Measurements from ENCODE around the gene RAB33A.

DNA sequence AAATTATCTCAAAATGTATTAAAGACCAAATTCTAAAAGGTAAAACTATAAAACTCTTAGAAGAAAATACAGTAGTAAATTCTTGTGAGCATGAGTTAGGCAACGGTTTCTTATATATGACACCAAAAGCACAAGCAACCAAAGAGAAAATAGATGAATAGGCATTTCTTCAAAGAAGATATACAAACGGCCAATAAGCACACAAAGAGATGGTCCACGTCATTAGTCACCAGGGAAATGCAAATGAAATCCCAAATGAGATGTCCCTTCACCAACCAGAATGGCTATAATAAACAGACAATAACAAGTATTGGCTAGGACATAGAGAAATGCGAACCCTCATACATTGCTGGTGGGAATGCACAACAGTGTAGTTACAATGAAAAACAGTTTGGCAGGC, 44.6 kb downstream of the RAB33A start:
- TF ChIP-seq FOXA1 (IDR thresholded peaks at IDR 0.05) (no peak), BHLHE40 (IDR thresholded peaks at IDR 0.05; ENCODE audit: borderline replicate concordance) (no peak), NFRKB (IDR thresholded peaks at IDR 0.05) (no peak), SP1 (IDR thresholded peaks at IDR 0.05) (no peak), HDGF (IDR thresholded peaks at IDR 0.05; ENCODE audit: borderline replicate concordance) (no peak), CTBP1 (IDR thresholded peaks at IDR 0.05; ENCODE audit: borderline replicate concordance) (no peak), TARDBP (IDR thresholded peaks at IDR 0.05) (no peak)

Measured in HEK293T (cell line).